GM19463 (cell line): ENCODE measurements around the gene TMX2.

Experiments used
- ATAC-seq: cut with Tn5 transposase; IDR thresholded peaks from one replicate; pipeline ENCODE4 v1.9.1; 2021; ENCODE audit warnings: mild to moderate bottlenecking, moderate library complexity; ENCODE audit not compliant: unreplicated experiment

Gene TMX2

GRCh38 chr11:57764566-57764965 is 52.2 kb downstream of the TMX2 start:
- no peak for ATAC-seq

- ATAC-seq, result no peak
Measured at GRCh38 chr11:57764972-57765371, 52.6 kb downstream of the TMX2 start.

- no peak for ATAC-seq
Measured at GRCh38 chr11:57770793-57771192, 58.4 kb downstream of the TMX2 start.

- ATAC-seq, result no peak
Measured at GRCh38 chr11:57771365-57771764, 59.0 kb downstream of the TMX2 start.

DNA sequence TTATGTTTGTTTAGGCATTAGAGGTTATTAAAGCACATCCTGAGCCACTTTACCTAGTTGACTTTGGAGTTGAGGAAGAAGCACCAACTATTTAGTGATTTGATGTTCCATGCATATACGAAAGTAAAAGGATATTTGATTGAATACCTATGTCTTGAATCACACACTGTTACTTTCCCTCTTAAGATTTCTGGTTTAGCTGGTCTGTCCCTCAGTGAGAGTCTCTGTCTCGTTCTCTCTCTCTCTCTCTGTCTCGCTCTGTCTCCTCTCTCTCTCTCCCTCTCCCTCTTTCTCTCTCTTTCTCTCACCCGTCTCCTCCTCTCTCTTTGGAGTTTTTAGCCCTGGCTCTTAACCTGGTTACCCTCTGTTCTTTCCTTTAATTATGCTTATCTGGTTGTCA is 60.2 kb downstream of the TMX2 start:
- no peak for ATAC-seq

GRCh38 chr11:57773026-57773598 is 60.7 kb downstream of the TMX2 start:
- ATAC-seq, result no peak

GRCh38 chr11:57775491-57775890 is 63.1 kb downstream of the TMX2 start:
- no peak for ATAC-seq

DNA sequence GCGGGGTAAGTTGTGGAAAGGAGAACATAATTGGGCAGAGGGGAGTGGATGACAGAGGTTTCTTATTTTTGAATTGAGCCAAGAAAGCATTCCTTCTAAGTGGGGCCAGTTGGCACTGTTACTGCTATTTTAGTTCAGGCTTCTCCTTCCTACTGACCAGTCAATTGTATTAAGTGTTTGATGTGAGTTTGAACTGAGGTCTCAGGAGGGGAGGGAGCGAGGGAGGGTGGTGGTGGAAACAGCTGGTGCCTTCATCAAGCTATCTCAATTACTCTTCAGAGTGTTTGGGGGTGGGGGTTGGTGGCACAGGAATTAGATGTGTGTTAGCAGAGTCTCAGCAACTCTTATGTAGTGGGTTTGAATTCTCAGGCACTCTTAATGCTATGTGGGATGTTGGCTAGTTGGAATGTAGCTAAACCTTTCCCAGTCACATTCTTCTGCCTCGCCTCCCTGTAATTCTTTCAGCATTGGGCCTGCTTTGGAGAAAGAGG is 63.7 kb downstream of the TMX2 start:
- ATAC-seq, result no peak

DNA sequence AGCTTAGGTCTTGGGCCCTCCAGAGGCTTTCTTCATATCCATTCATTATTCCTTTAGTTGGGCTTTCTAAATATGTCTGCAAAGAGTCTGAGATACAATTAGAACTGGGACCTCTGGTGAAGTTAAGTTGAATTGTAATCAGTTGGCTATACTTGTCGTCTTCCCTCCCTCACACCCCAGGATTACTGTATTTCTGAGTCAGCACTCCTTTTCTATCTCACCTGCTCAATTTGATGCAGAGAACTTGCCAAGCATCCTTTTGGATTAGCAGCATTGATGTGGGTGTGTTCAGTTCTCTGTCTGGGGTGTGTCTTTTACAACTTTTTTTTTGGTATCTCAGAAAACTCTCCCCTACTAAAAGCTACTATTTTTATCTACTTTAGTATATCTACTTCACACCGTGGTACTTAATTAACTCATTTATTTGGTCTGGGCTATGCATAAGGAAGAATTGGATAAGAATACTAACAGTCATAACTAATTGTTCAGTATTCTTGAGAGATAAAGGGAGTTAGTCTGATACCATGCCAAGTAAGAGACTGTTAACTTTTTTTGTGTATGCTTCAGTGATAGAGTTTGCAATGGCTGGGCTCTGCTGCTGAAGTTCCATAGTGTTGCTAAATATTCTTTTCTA is 64.3 kb downstream of the TMX2 start:
- ATAC-seq, result no peak

DNA sequence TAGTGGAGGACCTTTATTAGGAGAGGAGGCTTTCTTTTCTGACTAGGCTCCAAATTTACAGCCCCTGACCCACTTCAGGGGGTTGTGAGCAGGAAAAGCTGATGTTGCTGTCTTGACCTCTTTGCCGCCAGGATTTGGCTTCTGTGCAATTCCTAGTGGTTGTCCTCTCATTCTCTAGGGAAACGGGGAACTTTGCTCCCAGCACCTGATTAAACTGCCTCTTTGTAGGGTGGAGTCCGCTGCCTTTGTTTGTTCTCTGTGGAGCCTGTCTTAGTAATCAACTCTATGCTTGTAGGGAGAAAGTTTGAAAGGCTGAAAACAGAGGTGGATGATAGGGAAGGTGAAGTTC is 65.5 kb downstream of the TMX2 start:
- no peak for ATAC-seq

- ATAC-seq, result no peak
Measured at GRCh38 chr11:57778318-57779037, 66.1 kb downstream of the TMX2 start.

GRCh38 chr11:57779276-57779675 is 66.9 kb downstream of the TMX2 start:
- no peak for ATAC-seq

- no peak for ATAC-seq
Measured at GRCh38 chr11:57781529-57781943, 69.1 kb downstream of the TMX2 start.

DNA sequence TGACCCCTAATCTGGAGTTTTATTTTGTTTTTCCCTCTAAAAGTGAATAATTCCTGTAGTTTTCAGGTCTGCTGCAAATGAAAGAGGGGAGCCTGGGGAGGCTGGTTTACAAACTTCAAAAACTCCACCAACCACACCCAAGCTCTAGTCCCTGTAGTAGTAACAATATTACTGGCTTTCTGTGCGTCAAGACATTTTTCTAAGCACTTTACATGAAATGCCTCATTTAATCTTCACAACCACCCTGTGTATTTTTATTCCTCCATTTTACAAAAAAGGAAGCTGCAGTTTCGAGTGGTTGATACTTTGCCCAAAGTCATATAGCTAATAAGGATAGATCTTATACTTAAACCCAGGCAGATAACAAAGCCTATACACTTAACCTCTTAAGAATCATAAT is 72.7 kb downstream of the TMX2 start:
- peak; percentile 45 for ATAC-seq

- no peak for ATAC-seq
Measured at GRCh38 chr11:57786436-57786835, 74.0 kb downstream of the TMX2 start.

GRCh38 chr11:57787006-57787604 is 74.7 kb downstream of the TMX2 start:
- no peak for ATAC-seq

DNA sequence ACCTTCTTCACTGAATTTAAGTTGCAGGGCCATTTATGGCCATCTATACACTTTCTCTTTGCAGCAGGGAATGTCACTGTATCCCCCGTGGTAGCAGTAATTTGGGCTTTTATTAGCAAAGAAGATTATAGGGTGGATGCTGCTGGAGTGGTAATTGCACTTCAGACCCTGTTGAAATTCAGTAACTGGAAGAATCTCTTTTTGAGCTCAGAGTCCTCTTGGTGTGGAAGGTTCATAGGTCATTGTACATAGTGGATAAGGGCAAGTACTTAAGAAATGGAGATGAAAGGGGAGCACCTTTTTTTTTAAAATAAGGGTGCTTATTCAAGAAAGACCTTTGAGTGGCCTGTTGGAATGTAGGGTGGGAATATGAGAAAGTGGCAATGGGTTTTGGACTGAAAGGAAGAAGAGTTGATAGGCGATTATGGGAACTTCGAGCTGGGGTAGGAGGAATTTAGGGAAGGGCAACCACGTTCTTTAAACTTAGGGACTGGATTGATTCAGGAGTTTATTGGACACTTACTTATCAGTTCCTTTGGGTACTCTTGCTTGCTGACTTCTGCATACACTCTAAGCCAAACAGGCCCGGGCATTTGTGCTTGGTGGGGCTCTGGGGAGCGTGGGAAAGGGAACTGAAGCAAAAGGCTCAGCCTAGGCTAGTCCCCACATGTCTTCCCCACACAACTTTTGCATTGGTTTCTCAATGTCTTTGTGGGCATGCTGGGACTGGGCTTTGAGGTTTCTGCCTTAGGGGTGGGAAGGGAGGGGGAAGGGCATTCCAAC is 75.7 kb downstream of the TMX2 start:
- peak; percentile 49 for ATAC-seq

DNA sequence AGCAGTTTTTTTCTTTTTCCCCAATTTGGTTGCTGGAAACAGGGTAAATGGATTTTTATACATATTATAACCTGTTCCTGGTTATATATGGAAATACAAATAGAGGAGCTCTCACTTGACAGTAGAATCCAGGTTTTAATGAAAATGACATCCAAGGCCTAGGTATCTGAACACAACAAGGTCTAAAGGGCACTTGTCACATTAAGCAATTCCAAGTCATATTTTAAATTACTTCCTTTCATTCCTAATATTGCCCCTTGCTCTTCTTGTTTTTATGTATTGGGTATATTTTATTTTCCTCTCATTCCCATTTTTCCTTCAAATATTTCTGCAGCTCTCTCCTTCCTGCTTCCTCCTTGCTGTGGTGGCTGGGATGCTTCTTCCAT is 76.3 kb downstream of the TMX2 start:
- no peak for ATAC-seq
